K562 (cell line): Measurements from ENCODE around the gene HRH4. TPM values are rescaled to one million over a fixed set of nuclear protein-coding genes. Genes with fewer than 3 reads are reported as not detected.

Experiments used
- ASH1L ChIP-seq: fragments of 450-650 bp; IDR thresholded peaks from 2 replicates; pipeline ENCODE4 v1.6.1; 2018; ENCODE audit warnings: borderline replicate concordance, mild to moderate bottlenecking, low read depth; ENCODE audit not compliant: partially characterized antibody
- CBFA2T3 ChIP-seq: fragments of 450-650 bp; IDR thresholded peaks from 2 replicates; pipeline ENCODE4 v1.6.1; 2017
- WHSC1 ChIP-seq: IDR thresholded peaks from one replicate; pipeline ENCODE4 v1.6.1; 2012; ENCODE audit warnings: low read length, control low read depth, inconsistent platforms
- ZKSCAN8 ChIP-seq: fragments of 200-800 bp; sonication (Bioruptor generic); IDR thresholded peaks from 2 replicates; pipeline ENCODE4 v1.6.1; 2016; ENCODE audit warnings: missing genetic modification characterization, missing compliant biosample characterization
- ZNF318 ChIP-seq, 2 experiments: fragments of 450-650 bp; IDR thresholded peaks; 2 replicates each; pipeline ENCODE4 v1.6.1; 2016; ENCODE audit warnings: mild to moderate bottlenecking in 2 of 2, borderline replicate concordance in 1 of 2, low read depth in 1 of 2, moderate library complexity in 1 of 2
- ZNF444 ChIP-seq: fragments of 250-450 bp; sonication (Bioruptor Pico); IDR thresholded peaks from 2 replicates; pipeline ENCODE4 v1.4.0; 2020; ENCODE audit warnings: mild to moderate bottlenecking, moderate library complexity
- polyA plus RNA-seq, 8 experiments: library from polyadenylated mRNA; depleted of rRNA in 4 of 8; stranded (reverse) in 5 of 8; unstranded in 3 of 8; fragments of >200 nt; fragmentation: Nextera tagmentation in 2 of 8; fragmentation: Illumina TruSeq in 1 of 8; extraction: Ambion mirVana in 2 of 8; extraction: Trizol in 1 of 8; gene quantifications; 2 replicates each; pipeline versions ENCODE4 v1.2.1 to v1.2.3, GENCODE V29; 2011 to 2014; ENCODE audit warnings: inconsistent platforms in 1 of 8, missing spikeins in 1 of 8
- total RNA-seq, 7 experiments: library from RNA; depleted of rRNA in 6 of 7; stranded (reverse); fragments of >200 nt in 6 of 7; fragmentation: Illumina TruSeq in 2 of 7; extraction: Trizol in 2 of 7; gene quantifications; 2 replicates each; pipeline versions ENCODE4 v1.2.1 to v1.2.3, GENCODE V29; 2011 to 2021; ENCODE audit warnings: low replicate concordance in 1 of 7

Gene HRH4
- total and polyA plus RNA-seq, 9 of the 15 experiments (the other 6 are each of a cell fraction or from before 2014, with no cell fraction given), result not detected

GRCh38 chr18:24459772-24460171, 665 bp upstream of the HRH4 start (continued):
- no peak for TF ChIP-seq ZNF318 (IDR thresholded peaks at IDR 0.05; ENCODE audit: borderline replicate concordance in 1 of 2, low read depth in 1 of 2)
- no peak for TF ChIP-seq ASH1L
- TF ChIP-seq WHSC1, result no peak
- no peak for TF ChIP-seq ZKSCAN8 (CRISPR knock-in tag)
- no peak for TF ChIP-seq CBFA2T3
- no peak for TF ChIP-seq ZNF444 (CRISPR knock-in tag)
